ENCODE results near the gene USP19.

The USP19 gene

DNA sequence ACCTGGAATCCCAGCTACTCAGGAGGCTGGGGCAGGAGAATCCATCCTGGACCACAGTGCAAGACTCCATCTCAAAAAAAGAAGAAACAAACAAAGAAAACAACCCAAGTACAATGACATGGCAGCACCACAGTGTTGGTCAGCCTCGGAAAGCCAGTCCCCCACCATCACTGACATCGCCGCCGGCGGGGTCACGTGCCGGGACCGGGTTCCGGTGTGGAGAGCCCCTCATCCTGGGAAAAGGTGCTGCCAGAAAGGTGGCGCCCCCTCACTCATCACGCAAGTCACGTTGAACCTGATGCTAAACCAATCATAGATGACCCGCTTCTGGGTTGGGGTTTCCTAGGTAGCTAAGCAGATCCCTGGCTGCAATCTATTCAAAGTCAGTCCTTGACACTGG lies 44.5 kb downstream of the USP19 start:
- in situ Hi-C loops (cut with HindIII; ENCODE audit: low sequenced_read_pairs) = no loop called here
- TF ChIP-seq, protein P1, sequence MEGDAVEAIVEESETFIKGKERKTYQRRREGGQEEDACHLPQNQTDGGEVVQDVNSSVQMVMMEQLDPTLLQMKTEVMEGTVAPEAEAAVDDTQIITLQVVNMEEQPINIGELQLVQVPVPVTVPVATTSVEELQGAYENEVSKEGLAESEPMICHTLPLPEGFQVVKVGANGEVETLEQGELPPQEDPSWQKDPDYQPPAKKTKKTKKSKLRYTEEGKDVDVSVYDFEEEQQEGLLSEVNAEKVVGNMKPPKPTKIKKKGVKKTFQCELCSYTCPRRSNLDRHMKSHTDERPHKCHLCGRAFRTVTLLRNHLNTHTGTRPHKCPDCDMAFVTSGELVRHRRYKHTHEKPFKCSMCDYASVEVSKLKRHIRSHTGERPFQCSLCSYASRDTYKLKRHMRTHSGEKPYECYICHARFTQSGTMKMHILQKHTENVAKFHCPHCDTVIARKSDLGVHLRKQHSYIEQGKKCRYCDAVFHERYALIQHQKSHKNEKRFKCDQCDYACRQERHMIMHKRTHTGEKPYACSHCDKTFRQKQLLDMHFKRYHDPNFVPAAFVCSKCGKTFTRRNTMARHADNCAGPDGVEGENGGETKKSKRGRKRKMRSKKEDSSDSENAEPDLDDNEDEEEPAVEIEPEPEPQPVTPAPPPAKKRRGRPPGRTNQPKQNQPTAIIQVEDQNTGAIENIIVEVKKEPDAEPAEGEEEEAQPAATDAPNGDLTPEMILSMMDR (IDR thresholded peaks at IDR 0.05; ENCODE audit: low read depth, low read length, missing control alignments) = no peak
- no peak overlapping the region for H3K4me3 ChIP-seq (ENCODE audit: low read depth, low read length)
- DNase-seq (ENCODE audit: low read depth) = no peak
